ENCODE data around the gene CAMKK1.

CAMKK1 gene

GRCh38 chr17:3917391-3917931 is 24.6 kb upstream of the CAMKK1 start:
- DNase-seq, result no peak

- DNase-seq, result peak; percentile 45
Measured at GRCh38 chr17:3916825-3917224, 24.0 kb upstream of the CAMKK1 start.

- peak; percentile 81 for DNase-seq
Measured at GRCh38 chr17:3915995-3916696, 23.3 kb upstream of the CAMKK1 start, which contains the start of gene P2RX1. P2RX1 (minus strand) TSS chr17:3916465; CDS start chr17:3916225, 240 bp downstream.

GRCh38 chr17:3915581-3915994 is 22.7 kb upstream of the CAMKK1 start:
- peak; percentile 46 for DNase-seq

- peak; percentile 83 for DNase-seq
Measured at GRCh38 chr17:3914312-3914670, 21.4 kb upstream of the CAMKK1 start.

- DNase-seq, result peak; percentile 86
Measured at GRCh38 chr17:3913531-3914311, 20.9 kb upstream of the CAMKK1 start.

GRCh38 chr17:3912827-3913226 is 20.0 kb upstream of the CAMKK1 start:
- DNase-seq, result no peak

- DNase-seq, result peak; percentile 94
Measured at GRCh38 chr17:3911271-3912053, 18.6 kb upstream of the CAMKK1 start.

DNA sequence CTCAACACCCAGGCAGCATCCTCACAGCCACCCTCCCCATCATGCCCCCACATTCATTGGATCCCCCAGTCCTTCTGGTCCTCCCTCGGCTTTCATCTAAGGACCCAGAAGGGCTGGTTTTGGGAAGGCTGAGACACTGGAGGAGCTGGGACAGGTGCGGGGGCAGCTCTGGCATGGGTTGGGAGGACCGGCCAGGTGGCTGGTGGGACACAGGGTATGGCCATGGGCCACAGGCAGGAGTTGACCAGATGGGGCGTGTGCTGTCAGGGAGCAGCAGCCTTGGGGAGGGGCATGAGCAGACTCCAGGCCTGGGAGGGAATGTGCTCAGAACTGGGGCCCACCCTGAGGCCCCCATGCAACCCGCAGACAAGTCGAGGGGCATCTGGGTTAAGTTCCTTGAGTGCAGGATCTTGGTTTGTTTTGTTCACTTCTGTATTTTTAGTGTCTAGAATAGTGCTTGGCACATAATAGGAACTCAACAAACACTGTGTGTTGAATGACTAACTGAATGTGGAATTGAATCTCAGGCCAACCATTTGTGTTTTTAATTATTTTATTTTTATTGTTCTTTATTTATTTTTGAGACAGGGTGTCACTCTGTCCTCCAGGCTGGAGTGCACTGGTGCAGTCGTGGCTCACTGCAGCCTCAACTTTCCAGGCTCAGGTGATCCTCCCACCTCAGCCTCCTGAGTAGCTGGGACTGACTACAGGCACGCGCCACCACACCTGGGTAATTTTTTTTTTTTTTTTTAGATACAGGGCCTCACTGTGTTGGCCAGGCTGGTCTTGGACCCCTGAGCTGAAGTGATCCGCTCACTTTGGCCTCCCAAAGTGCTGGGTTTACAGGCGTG is 17.8 kb upstream of the CAMKK1 start:
- no peak for DNase-seq

- DNase-seq, result no peak
Measured at GRCh38 chr17:3909257-3909656, 16.4 kb upstream of the CAMKK1 start.

- no peak for DNase-seq
Measured at GRCh38 chr17:3907483-3908216, 14.8 kb upstream of the CAMKK1 start.

DNA sequence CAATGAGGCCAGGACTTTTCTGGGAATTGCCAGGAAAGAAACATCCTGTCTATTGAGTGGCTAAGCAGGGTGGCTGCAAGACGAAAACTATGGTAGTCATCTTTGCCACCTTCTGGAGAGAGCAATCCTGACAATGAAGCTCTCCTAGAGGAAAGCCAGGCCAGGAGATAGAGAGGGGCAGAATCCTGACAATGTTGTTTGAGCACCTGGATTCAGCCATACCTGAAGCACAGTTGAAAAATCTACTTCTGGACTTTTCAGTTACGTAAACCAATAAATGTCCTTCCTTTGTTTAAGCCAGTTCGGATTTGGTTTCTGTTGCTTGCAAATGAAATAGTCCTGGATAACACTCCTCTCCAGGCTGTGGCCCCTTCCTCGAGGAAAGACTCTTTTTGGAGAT is 14.0 kb upstream of the CAMKK1 start:
- DNase-seq, result no peak

DNA sequence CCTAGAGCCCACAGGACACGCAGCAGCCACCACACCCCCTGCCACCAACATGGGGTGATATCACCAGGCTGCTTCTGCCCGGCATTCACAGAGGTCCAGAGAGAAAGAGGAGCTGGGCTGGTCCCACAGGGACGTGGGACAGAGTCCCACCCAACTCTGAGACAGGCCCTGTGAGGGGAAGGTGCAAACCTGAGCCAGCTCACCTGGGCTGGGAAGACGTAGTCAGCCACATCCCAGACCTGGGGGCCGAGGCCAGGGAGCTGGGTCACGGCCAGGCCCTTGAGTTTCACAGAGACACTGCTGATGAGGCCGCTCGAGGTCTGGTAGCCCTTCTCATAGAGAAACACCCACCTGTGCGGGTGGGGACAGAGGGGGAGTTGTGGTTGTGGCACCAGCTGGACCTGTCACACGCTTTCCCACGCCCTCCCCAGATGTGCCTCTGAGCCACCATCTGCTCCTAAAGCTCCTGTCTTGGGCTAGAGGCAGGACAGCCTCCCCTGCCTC is 12.2 kb upstream of the CAMKK1 start:
- no peak for DNase-seq

DNA sequence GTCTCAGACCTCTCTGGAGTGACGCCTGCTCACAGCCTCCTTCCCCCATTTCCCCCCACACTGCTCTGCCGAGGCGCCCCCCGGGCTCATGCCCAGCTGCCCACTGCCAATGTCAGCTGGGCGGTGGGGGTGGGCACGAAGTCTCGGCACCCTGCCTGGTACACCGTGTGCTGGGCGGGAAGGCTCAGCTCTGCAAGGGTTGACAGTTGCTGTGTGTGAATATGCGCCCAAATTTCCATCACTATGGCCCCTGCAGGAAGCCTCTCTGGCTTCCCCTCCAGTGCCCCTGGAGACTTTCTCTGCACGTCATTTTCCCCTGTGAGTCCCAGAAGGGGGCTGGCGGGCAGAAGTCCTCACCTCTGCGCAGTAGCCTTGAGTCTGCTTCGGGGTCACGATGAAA is 11.6 kb upstream of the CAMKK1 start:
- no peak for DNase-seq

DNA sequence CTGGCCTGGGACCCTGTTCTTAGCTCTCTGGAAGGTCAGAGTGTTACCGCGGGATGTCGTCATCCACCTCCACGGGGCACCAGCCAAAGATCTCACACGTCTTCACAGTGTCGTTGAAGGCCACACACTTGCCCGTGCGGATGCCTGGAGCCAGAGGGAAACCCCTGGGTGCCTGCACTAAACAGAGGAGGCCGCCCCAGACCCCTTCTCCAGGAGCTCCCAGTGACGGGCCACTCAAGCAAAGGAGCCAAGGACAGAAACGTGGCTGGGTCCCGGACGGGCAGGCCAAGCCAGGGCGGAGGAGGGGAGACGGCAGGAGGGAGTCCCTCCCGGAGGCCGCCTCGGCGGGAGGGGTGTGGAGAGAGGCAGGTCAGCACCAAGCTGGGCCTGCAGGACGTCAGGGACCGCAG is 11.0 kb upstream of the CAMKK1 start:
- DNase-seq, result no peak

- no peak for DNase-seq
Measured at GRCh38 chr17:3903051-3903825, 10.4 kb upstream of the CAMKK1 start.

- no peak for DNase-seq
Measured at GRCh38 chr17:3900646-3901045, 7.8 kb upstream of the CAMKK1 start.

- no peak for DNase-seq
Measured at GRCh38 chr17:3897731-3898130, 4.9 kb upstream of the CAMKK1 start.

DNA sequence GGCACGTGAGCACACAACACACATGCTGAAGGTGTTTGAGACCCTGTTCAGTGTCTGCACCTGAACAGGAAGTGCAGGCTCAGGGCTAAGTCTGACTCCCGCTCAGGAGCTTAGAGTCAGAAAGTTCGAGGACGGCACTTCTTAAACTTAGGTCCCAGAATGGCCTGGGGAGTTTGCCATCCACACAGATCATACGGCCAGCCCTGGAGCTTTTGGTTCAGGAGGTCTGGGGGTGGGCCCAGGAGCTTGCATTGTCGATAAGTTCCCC is 4.0 kb upstream of the CAMKK1 start:
- no peak for DNase-seq

GRCh38 chr17:3896108-3896967 is 3.5 kb upstream of the CAMKK1 start:
- DNase-seq, result no peak
